ENCODE data around the gene CCDC15.
"Not testable (repeated sequence)": the region's sequence is repeated elsewhere in the genome, so short reads cannot be mapped to it uniquely, and the experiment has no call there.

CCDC15 gene

GRCh38 chr11:125056111-125056510, 102.1 kb downstream of the CCDC15 start:
- not testable (repeated sequence) for H3K4me1 Mint-ChIP-seq, DNase-seq, H3K27me3 Mint-ChIP-seq, H3K4me3 Mint-ChIP-seq, H3K36me3 Mint-ChIP-seq, H3K27ac Mint-ChIP-seq, H3K9me3 Mint-ChIP-seq
- CTCF ChIA-PET: interaction anchor here (1.1 kb wide), 1 partner anchor 14 kb away, joined by 3 read pairs; no protein-coding TSS in a partner anchor

GRCh38 chr11:125056931-125057692, 103.1 kb downstream of the CCDC15 start:
- peaks cover 19% of the 10 kb centered on the region for H3K27me3 Mint-ChIP-seq
- H3K4me1 Mint-ChIP-seq: no peaks in the 10 kb centered on the region

DNA sequence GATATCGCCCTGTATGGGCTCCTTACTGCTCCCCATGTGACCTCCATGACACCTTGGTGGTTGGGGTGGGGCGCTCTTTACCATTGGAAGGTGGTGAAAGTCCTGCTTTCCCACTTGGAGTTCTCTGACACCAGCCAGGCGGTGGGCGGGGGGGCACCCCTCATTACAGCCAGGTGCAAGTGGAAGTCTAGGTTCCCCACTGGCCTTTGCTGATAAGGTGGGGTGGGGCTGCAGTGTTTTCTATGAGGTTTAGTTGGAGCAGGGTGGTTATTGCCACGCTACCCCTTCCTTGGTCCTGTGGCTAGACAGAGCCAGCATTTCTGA, 103.7 kb downstream of the CCDC15 start:
- Mint-ChIP-seq H3K36me3 (no peaks in the 10 kb centered on the region), H3K4me3 (no peak overlapping the region), H3K27ac (no peak overlapping the region), H3K9me3 (no peaks in the 10 kb centered on the region), H3K27me3 (peaks cover 24% of the 10 kb centered on the region), H3K4me1 (peaks cover 2% of the 10 kb centered on the region)
- CTCF ChIA-PET: interaction anchor here (0.7 kb wide), 1 partner anchor 49 kb away, joined by 3 read pairs; no protein-coding TSS in a partner anchor
- no peak for DNase-seq

More at GRCh38 chr11:125056931-125057692, 103.1 kb downstream of the CCDC15 start:
- H3K27ac Mint-ChIP-seq: no peak overlapping the region
- no peak overlapping the region for H3K4me3 Mint-ChIP-seq
- no peak for DNase-seq
- no peaks in the 10 kb centered on the region for H3K9me3 Mint-ChIP-seq
- CTCF ChIA-PET: interaction anchor here (0.7 kb wide), 1 partner anchor 50 kb away, joined by 3 read pairs; no protein-coding TSS in a partner anchor
- H3K36me3 Mint-ChIP-seq: no peaks in the 10 kb centered on the region

GRCh38 chr11:125061281-125061680, 107.3 kb downstream of the CCDC15 start:
- no peak overlapping the region for H3K4me3 Mint-ChIP-seq
- no peaks in the 10 kb centered on the region for H3K9me3 Mint-ChIP-seq
- CTCF ChIA-PET: interaction anchor here (0.6 kb wide), 1 partner anchor 368 kb away, joined by 4 read pairs; no protein-coding TSS in a partner anchor
- no peak overlapping the region for H3K27ac Mint-ChIP-seq
- H3K27me3 Mint-ChIP-seq: peaks cover 47% of the 10 kb centered on the region
- H3K36me3 Mint-ChIP-seq: no peaks in the 10 kb centered on the region
- peaks cover 12% of the 10 kb centered on the region for H3K4me1 Mint-ChIP-seq
- DNase-seq: no peak

DNA sequence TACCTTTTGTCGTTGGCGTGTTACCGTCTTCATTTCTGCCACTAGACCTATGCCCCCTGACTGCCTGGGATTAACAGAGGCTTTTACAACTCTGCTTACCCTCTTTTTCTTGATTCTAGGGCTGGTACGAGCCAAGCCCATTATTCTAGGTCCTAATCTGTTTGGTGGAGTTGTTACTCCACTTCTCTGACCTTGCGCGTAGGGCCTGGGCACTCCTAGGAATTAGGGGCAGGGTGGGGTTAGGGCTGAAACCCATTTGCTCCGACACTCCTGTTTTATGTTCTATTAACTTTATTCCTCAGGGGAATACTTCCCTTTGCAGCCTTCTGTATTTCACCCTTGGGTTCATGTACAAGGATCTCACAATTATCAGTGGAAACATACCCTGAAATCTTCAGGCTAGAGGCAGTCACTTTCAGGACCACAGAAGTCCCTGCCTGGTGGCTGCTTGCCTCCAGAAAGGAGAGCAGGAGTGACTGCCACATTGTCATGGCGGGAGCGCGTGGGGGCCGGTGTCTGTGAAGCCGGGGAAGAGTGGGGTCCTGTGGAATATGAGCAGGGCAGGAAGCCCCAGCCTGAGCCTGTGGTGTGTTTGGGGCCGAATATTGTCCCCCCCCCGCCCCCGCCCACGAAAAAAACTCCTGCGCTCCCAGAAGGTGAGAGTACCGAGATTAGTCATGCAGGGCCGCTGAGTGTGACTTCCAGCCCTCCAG, 108.4 kb downstream of the CCDC15 start:
- Mint-ChIP-seq H3K4me1 (peaks cover 12% of the 10 kb centered on the region), H3K27ac (no peak overlapping the region), H3K4me3 (peak overlapping the region; percentile 75), H3K27me3 (peaks cover 50% of the 10 kb centered on the region), H3K36me3 (no peaks in the 10 kb centered on the region), H3K9me3 (no peaks in the 10 kb centered on the region)
- CTCF ChIA-PET: no interaction called here
- DNase-seq: no peak

DNA sequence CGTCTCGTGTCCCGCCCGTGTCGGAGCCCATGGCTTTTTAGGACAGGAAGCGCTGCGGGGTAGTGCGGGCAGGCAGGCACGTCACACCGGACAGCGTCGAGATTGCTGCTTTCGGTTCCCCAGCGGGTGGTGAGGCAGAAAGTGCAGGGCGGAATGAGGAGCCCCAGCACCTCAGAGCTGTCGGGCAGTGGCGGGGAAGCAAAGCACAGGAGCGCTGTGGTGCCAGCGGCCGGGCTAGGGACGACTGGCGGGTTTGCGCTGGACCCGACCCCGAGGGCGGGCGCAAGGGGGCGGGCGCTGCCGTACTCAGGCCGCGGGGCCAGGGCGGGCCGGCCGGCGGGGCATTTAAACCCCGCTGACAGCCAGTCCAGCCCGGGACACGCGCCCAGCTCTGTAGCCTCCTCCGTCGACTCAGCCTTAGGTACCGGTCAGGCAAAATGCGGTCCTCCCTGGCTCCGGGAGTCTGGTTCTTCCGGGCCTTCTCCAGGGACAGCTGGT, 109.0 kb downstream of the CCDC15 start, which contains the start of gene SLC37A2:
Gene SLC37A2, plus strand, starts transcription at position 375 of the 498 bp plus-strand sequence. Its CDS starts 63 bp downstream, at position 438.
- H3K4me1 Mint-ChIP-seq: peaks cover 12% of the 10 kb centered on the region
- DNase-seq: peak; percentile 67
- no peaks in the 10 kb centered on the region for H3K36me3 Mint-ChIP-seq
- H3K9me3 Mint-ChIP-seq: no peaks in the 10 kb centered on the region
- CTCF ChIA-PET: interaction anchor here (1.2 kb wide), 1 partner anchor 79 kb away, joined by 5 read pairs; no protein-coding TSS in a partner anchor
- H3K4me3 Mint-ChIP-seq: peak within 1 kb of the TSS; percentile 75
- peaks cover 49% of the 10 kb centered on the region for H3K27me3 Mint-ChIP-seq
- H3K27ac Mint-ChIP-seq: no peak within 1 kb of the TSS

GRCh38 chr11:125063429-125064043, 109.5 kb downstream of the CCDC15 start:
- Mint-ChIP-seq H3K27me3 (peaks cover 51% of the 10 kb centered on the region), H3K36me3 (no peaks in the 10 kb centered on the region), H3K4me3 (peak overlapping the region; percentile 51), H3K9me3 (no peaks in the 10 kb centered on the region), H3K4me1 (peaks cover 12% of the 10 kb centered on the region), H3K27ac (no peak overlapping the region)
- DNase-seq: no peak
- CTCF ChIA-PET: interaction anchor here (1.2 to 1.3 kb wide), 2 partner anchors 11 to 79 kb away, joined by 3 to 5 read pairs; no protein-coding TSS in a partner anchor

GRCh38 chr11:125064070-125064469, 110.1 kb downstream of the CCDC15 start:
- CTCF ChIA-PET: interaction anchor here (1.2 to 1.3 kb wide), 2 partner anchors 11 to 78 kb away, joined by 3 to 5 read pairs; no protein-coding TSS in a partner anchor
- peaks cover 51% of the 10 kb centered on the region for H3K27me3 Mint-ChIP-seq
- H3K27ac Mint-ChIP-seq: no peak overlapping the region
- H3K36me3 Mint-ChIP-seq: no peaks in the 10 kb centered on the region
- no peak for DNase-seq
- peak overlapping the region; percentile 51 for H3K4me3 Mint-ChIP-seq
- peaks cover 12% of the 10 kb centered on the region for H3K4me1 Mint-ChIP-seq
- H3K9me3 Mint-ChIP-seq: no peaks in the 10 kb centered on the region

DNA sequence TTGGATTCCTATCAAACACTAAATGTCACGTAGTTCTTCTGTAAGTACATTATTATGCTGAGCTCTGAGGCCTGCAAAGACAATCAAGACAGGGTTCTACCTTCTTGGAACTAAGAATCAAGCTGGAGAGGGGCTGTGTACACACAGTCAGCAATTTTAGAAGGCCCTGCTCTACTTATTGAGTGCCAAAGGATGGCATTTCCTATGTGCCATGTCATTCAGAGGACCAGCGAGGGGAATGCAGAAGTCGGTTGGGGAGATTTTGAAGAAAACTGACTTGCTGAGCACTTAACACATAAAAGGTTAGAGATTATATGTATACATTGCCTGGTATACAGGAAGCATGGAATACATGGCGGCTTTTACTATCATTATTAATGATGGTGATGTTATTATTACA, 114.4 kb downstream of the CCDC15 start:
- H3K4me1 Mint-ChIP-seq: peaks cover 26% of the 10 kb centered on the region
- H3K36me3 Mint-ChIP-seq: no peaks in the 10 kb centered on the region
- H3K27ac Mint-ChIP-seq: no peak overlapping the region
- no peak overlapping the region for H3K4me3 Mint-ChIP-seq
- CTCF ChIA-PET: no interaction called here
- no peaks in the 10 kb centered on the region for H3K9me3 Mint-ChIP-seq
- peaks cover 44% of the 10 kb centered on the region for H3K27me3 Mint-ChIP-seq
- DNase-seq: no peak

DNA sequence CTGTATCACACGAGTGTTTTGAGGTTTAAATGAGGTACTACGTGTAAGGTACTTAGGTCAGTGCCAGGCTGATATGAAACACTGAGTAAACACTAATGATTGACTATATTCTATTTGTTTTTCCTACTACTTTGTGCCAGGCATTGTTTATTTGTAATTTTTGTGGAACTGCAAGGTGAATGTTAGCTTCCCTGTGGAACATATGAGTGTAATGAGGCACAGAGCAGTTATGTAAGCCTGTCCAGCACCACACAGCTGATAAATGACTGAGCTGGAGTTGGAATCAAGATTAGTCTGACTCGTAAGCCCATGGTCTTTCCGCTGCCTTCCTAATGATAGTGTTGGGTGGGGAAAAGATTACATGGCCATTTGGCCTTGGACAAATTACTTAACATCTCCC, 115.0 kb downstream of the CCDC15 start:
- DNase-seq: no peak
- H3K36me3 Mint-ChIP-seq: no peaks in the 10 kb centered on the region
- H3K27ac Mint-ChIP-seq: no peak overlapping the region
- peaks cover 22% of the 10 kb centered on the region for H3K4me1 Mint-ChIP-seq
- CTCF ChIA-PET: no interaction called here
- no peaks in the 10 kb centered on the region for H3K9me3 Mint-ChIP-seq
- H3K27me3 Mint-ChIP-seq: peaks cover 39% of the 10 kb centered on the region
- no peak overlapping the region for H3K4me3 Mint-ChIP-seq

GRCh38 chr11:125069796-125070195, 115.8 kb downstream of the CCDC15 start:
- H3K27ac Mint-ChIP-seq: no peak overlapping the region

DNA sequence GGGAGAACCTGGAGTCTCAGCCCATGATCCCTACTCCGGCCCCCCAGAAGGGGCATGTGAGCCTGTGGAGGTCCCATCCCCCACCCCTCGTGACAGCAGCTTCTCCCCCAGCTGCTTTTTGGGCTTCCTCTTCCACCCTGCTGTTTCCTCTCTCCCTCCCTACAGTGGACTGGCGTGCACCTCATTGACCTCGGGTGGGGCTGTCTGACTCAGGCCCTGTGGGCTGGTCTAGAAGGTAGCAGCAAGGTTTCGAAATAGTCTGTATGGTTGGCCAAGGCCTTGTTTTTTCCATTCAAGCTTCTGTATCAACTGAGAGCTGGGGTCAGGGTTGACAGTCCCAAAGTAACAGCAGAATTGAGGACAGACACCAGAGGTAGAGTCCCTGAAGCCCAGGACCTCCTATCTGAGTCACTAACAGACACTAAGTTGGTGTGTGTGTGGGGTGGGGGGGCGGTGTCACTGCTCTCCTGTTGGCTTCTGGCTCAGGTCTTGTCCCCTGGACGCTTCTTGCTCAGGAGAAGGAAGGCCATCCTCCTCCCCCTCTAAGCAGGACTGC, 116.8 kb downstream of the CCDC15 start:
- H3K36me3 Mint-ChIP-seq: no peaks in the 10 kb centered on the region
- no peaks in the 10 kb centered on the region for H3K9me3 Mint-ChIP-seq
- peak; percentile 28 for DNase-seq
- H3K27ac Mint-ChIP-seq: peak overlapping the region; percentile 12
- H3K27me3 Mint-ChIP-seq: peaks cover 41% of the 10 kb centered on the region
- H3K4me3 Mint-ChIP-seq: no peak overlapping the region
- CTCF ChIA-PET: interaction anchor here (1.1 to 1.4 kb wide), 2 partner anchors 11 to 15 kb away, joined by 3 read pairs; no protein-coding TSS in a partner anchor
- peaks cover 18% of the 10 kb centered on the region for H3K4me1 Mint-ChIP-seq

More at GRCh38 chr11:125069796-125070195, 115.8 kb downstream of the CCDC15 start:
- DNase-seq: no peak
- Mint-ChIP-seq H3K4me1 (peaks cover 18% of the 10 kb centered on the region), H3K9me3 (no peaks in the 10 kb centered on the region), H3K27me3 (peaks cover 37% of the 10 kb centered on the region), H3K36me3 (no peaks in the 10 kb centered on the region), H3K4me3 (no peak overlapping the region)
- CTCF ChIA-PET: no interaction called here

DNA sequence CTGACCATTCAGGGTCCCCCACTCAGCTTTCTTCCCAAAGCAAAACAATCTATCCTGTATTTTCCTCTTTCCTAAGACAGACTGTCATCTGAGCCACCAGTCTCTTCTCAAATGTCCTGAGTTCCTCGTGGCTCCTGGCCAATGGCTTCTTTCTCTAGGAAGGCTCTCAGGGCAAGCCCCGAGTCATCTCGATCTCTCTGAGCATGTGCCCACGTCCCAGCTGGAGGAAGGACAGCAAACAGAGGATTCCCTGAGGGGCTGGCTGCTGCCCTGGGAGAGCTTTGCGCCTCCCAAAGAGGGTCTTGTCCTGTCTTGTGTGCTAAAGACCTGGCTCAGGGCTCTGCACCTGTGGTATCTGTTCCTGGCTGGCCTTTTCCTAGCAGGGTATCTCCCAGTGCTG, 117.4 kb downstream of the CCDC15 start:
- no peaks in the 10 kb centered on the region for H3K36me3 Mint-ChIP-seq
- H3K4me3 Mint-ChIP-seq: no peak overlapping the region
- no peak for DNase-seq
- H3K9me3 Mint-ChIP-seq: no peaks in the 10 kb centered on the region
- peaks cover 36% of the 10 kb centered on the region for H3K27me3 Mint-ChIP-seq
- H3K27ac Mint-ChIP-seq: no peak overlapping the region
- CTCF ChIA-PET: interaction anchor here (1.4 kb wide), 1 partner anchor 10 kb away, joined by 3 read pairs; no protein-coding TSS in a partner anchor
- peaks cover 18% of the 10 kb centered on the region for H3K4me1 Mint-ChIP-seq

GRCh38 chr11:125071846-125072217, 117.8 kb downstream of the CCDC15 start:
- no peak overlapping the region for H3K27ac Mint-ChIP-seq
- no peaks in the 10 kb centered on the region for H3K36me3 Mint-ChIP-seq
- no peak for DNase-seq
- H3K9me3 Mint-ChIP-seq: no peaks in the 10 kb centered on the region
- peaks cover 36% of the 10 kb centered on the region for H3K27me3 Mint-ChIP-seq
- no peak overlapping the region for H3K4me3 Mint-ChIP-seq
- peaks cover 18% of the 10 kb centered on the region for H3K4me1 Mint-ChIP-seq
- CTCF ChIA-PET: interaction anchor here (0.6 to 1.4 kb wide), 2 partner anchors 10 to 56 kb away, joined by 3 read pairs; no protein-coding TSS in a partner anchor
